Hepatocyte (in vitro differentiated cells): ENCODE measurements around the gene LBX2.
"Not testable (repeated sequence)": the region's sequence is repeated elsewhere in the genome, so short reads cannot be mapped to it uniquely, and the experiment has no call there.

ENCODE experiments used
- EZH2 ChIP-seq: fragments of 200-600 bp; sonication (generic); IDR thresholded peaks from 2 replicates; pipeline ENCODE4 v1.6.1; 2016; ENCODE audit warnings: antibody characterized with exemption, mild to moderate bottlenecking, borderline replicate concordance
- EZH2phosphoT487 ChIP-seq: fragments of 200-600 bp; sonication (generic); IDR thresholded peaks from one replicate; pipeline ENCODE4 v1.6.1; 2018; ENCODE audit warnings: antibody characterized with exemption, mild to moderate bottlenecking, low read depth, moderate library complexity; ENCODE audit not compliant: unreplicated experiment, severe bottlenecking
- TF ChIP-seq, protein P1 (sequence below): fragments of 200-600 bp; sonication (generic); IDR thresholded peaks from 2 replicates; pipeline ENCODE4 v1.5.1; 2016; ENCODE audit warnings: antibody characterized with exemption, mild to moderate bottlenecking; ENCODE audit not compliant: poor library complexity

DNA sequence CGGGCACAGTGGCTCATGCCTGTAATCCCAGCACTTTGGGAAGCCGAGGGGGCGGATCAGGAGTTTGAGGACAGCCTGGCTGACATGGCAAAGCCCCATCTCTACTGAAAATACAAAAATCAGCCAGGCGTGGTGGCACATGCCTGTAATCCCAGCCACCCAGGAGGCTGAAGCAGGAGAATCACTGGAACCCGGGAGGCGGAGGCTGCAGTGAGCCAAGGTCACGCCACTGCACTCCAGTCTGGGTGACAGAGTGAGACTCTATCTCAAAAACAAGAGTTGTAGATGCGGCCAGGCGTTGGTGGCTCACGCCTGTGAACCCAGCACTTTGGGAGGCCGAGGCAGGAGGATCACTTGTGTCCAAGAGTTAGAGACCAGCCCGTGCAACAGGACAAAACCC, 28.7 kb downstream of the LBX2 start:
- TF ChIP-seq, protein P1, sequence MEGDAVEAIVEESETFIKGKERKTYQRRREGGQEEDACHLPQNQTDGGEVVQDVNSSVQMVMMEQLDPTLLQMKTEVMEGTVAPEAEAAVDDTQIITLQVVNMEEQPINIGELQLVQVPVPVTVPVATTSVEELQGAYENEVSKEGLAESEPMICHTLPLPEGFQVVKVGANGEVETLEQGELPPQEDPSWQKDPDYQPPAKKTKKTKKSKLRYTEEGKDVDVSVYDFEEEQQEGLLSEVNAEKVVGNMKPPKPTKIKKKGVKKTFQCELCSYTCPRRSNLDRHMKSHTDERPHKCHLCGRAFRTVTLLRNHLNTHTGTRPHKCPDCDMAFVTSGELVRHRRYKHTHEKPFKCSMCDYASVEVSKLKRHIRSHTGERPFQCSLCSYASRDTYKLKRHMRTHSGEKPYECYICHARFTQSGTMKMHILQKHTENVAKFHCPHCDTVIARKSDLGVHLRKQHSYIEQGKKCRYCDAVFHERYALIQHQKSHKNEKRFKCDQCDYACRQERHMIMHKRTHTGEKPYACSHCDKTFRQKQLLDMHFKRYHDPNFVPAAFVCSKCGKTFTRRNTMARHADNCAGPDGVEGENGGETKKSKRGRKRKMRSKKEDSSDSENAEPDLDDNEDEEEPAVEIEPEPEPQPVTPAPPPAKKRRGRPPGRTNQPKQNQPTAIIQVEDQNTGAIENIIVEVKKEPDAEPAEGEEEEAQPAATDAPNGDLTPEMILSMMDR, result not testable (repeated sequence)
- TF ChIP-seq EZH2phosphoT487, EZH2: not testable (repeated sequence)
